Breast epithelium (tissue), 4 donors: Measurements from ENCODE around the gene PRCD. TPM values are rescaled to one million over a fixed set of nuclear protein-coding genes. Genes with fewer than 3 reads are reported as not detected.

Experiments used
- DNase-seq, 2 donors: peaks; one replicate each; pipeline ENCODE4 v3.0.0-alpha.2; 2019; ENCODE audit warnings: low spot score in 2 of 2
- H3K27ac ChIP-seq, 2 donors: fragments of 200-600 bp; sonication (generic) in 1 of 2; one replicate each; pipeline ENCODE4 v1.5.1; 2016 to 2019; ENCODE audit warnings: mild to moderate bottlenecking in 1 of 2
- H3K27me3 ChIP-seq, 2 donors: fragments of 200-600 bp; sonication (generic) in 1 of 2; one replicate each; pipeline versions ENCODE4 v1.5.1 to v1.6.0; 2017 to 2019; ENCODE audit warnings: control low read depth in 1 of 2, mild to moderate bottlenecking in 1 of 2
- H3K36me3 ChIP-seq: fragments of 200-600 bp; one replicate; pipeline ENCODE4 v1.5.1; 2019
- H3K4me1 ChIP-seq, 2 donors: fragments of 200-600 bp; sonication (generic); one replicate each; pipeline ENCODE4 v1.5.1; 2016 to 2019; ENCODE audit warnings: control low read depth in 1 of 2
- H3K4me3 ChIP-seq, 3 donors: fragments of 200-600 bp; sonication (generic); 1 replicate in 2 of 3; 2 replicates in 1 of 3; pipeline ENCODE4 v1.5.1; 2016 to 2019; ENCODE audit warnings: mild to moderate bottlenecking in 3 of 3, moderate library complexity in 2 of 3
- H3K9me3 ChIP-seq, 2 donors: fragments of 200-600 bp; sonication (generic) in 1 of 2; one replicate each; pipeline ENCODE4 v1.5.1; 2016 to 2019; ENCODE audit warnings: control low read depth in 1 of 2
- POLR2A ChIP-seq: fragments of 450-650 bp; IDR thresholded peaks from one replicate; pipeline ENCODE4 v1.6.1; 2016; ENCODE audit warnings: antibody characterized with exemption, mild to moderate bottlenecking, moderate library complexity
- POLR2AphosphoS5 ChIP-seq, 3 donors: sonication (generic); formaldehyde crosslinking; IDR thresholded peaks; one replicate each; pipeline ENCODE4 v1.6.1; 2017; ENCODE audit warnings: antibody characterized with exemption in 3 of 3
- intact Hi-C: fragments of 100-400 bp; cut with DNase I; formaldehyde crosslinking; loops from one replicate; pipeline ENCODE4 v1.15.1; 2023; ENCODE audit warnings: low total_unique reads
- total RNA-seq, 3 donors: library from RNA; depleted of rRNA; stranded (reverse); fragments of >200 nt; gene quantifications; one replicate each; pipeline ENCODE4 v1.1.0, GENCODE V29; 2016
- TF ChIP-seq, protein P1 (sequence below), 3 donors: fragments of 450-650 bp; IDR thresholded peaks; one replicate each; pipeline ENCODE4 v1.5.1; 2016 to 2017; ENCODE audit warnings: antibody characterized with exemption in 3 of 3, mild to moderate bottlenecking in 3 of 3, moderate library complexity in 3 of 3

Gene PRCD
- total RNA-seq, 3 donors from 2014 or later: 1.5 to 7.2 (median 4.9) TPM

- Histone ChIP-seq H3K27me3 (no peaks in the 10 kb centered on the region), H3K4me3 (peak within 1 kb of the TSS; percentile 67 to 85 (median 71)), H3K4me1 (peaks cover 9 to 20% of the 10 kb centered on the region in 2 donors), H3K36me3 (no peaks in the 10 kb centered on the region), H3K27ac (peak within 1 kb of the TSS; percentile 73 to 81), H3K9me3 (no peaks in the 10 kb centered on the region)
- DNase-seq: peak; percentile 87 to 95
- intact Hi-C loops: no loop called here
- TF ChIP-seq POLR2AphosphoS5 (IDR thresholded peaks at IDR 0.05): no peak
- TF ChIP-seq POLR2A: no peak
- TF ChIP-seq, protein P1, sequence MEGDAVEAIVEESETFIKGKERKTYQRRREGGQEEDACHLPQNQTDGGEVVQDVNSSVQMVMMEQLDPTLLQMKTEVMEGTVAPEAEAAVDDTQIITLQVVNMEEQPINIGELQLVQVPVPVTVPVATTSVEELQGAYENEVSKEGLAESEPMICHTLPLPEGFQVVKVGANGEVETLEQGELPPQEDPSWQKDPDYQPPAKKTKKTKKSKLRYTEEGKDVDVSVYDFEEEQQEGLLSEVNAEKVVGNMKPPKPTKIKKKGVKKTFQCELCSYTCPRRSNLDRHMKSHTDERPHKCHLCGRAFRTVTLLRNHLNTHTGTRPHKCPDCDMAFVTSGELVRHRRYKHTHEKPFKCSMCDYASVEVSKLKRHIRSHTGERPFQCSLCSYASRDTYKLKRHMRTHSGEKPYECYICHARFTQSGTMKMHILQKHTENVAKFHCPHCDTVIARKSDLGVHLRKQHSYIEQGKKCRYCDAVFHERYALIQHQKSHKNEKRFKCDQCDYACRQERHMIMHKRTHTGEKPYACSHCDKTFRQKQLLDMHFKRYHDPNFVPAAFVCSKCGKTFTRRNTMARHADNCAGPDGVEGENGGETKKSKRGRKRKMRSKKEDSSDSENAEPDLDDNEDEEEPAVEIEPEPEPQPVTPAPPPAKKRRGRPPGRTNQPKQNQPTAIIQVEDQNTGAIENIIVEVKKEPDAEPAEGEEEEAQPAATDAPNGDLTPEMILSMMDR (IDR thresholded peaks at IDR 0.05): no peak
Measured at GRCh38 chr17:76501018-76501826, 38.6 kb upstream of the PRCD start, which contains the start of gene RHBDF2. RHBDF2 (minus strand) TSS chr17:76501423; CDS start chr17:76481524, 19,899 bp downstream.

DNA sequence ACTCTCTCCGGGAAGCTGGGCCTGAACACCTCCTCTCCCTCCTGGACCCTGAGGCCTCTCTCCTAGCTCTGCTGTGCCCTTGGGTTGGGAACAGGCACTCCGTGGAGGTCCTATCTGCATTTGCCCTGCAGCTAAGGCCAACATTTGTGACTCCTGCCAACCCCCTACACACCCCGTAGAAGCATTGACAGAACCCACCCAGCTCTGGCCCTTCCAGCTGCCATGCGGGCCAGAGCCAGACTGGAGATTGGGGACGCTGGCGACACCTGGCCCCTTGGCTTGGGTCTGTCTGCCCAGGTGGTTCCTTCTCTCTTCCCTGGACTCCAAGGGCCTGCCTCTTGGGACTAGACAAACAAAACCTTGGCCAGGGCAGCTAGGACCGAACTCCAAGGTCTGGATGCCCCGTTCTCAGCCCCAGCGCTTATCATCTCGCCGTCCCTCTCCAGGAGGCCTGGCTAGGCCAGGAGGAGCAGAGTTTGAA lies 38.0 kb upstream of the PRCD start:
- H3K36me3 ChIP-seq: no peaks in the 10 kb centered on the region
- intact Hi-C loops: no loop called here
- DNase-seq: no peak
- H3K27me3 ChIP-seq: no peaks in the 10 kb centered on the region
- TF ChIP-seq POLR2A (no peak), POLR2AphosphoS5 (IDR thresholded peaks at IDR 0.05) (no peak)
- TF ChIP-seq, protein P1 (IDR thresholded peaks at IDR 0.05): no peak
- peak overlapping the region; percentile 67 to 85 (median 71) for H3K4me3 ChIP-seq
- peaks cover 9 to 20% of the 10 kb centered on the region in 2 donors for H3K4me1 ChIP-seq
- no peaks in the 10 kb centered on the region for H3K9me3 ChIP-seq
- H3K27ac ChIP-seq: peak overlapping the region; percentile 73 to 81

DNA sequence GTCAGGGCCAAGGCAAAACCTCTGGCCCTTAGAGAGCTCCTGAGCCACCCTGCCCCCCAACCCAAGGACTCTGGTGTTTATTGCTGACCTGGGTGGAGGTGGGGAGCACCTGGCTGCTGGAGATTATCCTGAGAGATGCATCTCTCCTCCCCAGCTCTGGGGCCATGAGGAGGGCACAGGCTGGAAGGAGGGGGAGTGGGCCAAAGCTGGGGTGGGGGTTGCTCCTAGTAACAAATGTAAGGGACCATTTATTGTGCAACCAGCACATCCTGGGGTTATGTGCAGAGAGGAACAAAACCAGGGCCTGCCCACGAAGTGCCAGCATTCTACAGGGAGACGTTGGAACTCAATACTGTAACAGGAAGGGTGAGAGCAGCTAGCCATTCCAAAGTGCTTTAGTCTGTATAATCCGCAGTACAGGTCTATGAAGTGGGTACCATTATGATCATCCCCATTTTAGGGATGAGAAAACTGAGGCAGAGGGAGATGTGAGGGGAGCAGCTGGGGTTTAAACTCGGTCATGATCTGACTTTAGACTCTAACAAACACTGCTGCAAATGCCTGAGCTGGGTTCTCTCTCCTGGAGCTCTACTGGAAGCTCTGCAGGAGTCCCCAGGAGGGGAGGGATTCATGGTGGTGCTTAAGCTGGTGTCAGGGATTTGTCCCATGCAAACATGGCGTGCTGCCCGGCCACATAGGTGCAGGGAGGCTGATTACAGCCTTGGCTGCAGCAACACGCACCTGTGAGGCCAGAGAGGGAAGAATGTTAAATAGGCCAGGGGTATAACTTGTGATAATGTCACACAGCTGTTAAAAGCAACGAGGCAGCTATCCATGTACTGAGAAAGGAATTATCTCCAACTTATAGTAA lies 37.3 kb upstream of the PRCD start:
- H3K27ac ChIP-seq: no peak overlapping the region
- no peaks in the 10 kb centered on the region for H3K36me3 ChIP-seq
- peaks cover 9 to 19% of the 10 kb centered on the region in 2 donors for H3K4me1 ChIP-seq
- TF ChIP-seq POLR2AphosphoS5 (IDR thresholded peaks at IDR 0.05) (no peak), POLR2A (no peak)
- TF ChIP-seq, protein P1 (IDR thresholded peaks at IDR 0.05): no peak
- no peak overlapping the region for H3K4me3 ChIP-seq
- H3K9me3 ChIP-seq: no peaks in the 10 kb centered on the region
- H3K27me3 ChIP-seq: no peaks in the 10 kb centered on the region
- intact Hi-C loops: no loop called here
- no peak for DNase-seq

- Histone ChIP-seq H3K36me3 (no peaks in the 10 kb centered on the region), H3K4me3 (no peak overlapping the region), H3K4me1 (peaks cover 7% of the 10 kb centered on the region in 2 donors), H3K9me3 (no peaks in the 10 kb centered on the region), H3K27me3 (no peaks in the 10 kb centered on the region), H3K27ac (no peak overlapping the region)
- no peak for TF ChIP-seq POLR2A
- TF ChIP-seq, protein P1 (IDR thresholded peaks at IDR 0.05): no peak
- TF ChIP-seq POLR2AphosphoS5 (IDR thresholded peaks at IDR 0.05): no peak
- DNase-seq: no peak
- intact Hi-C loops: no loop called here
Measured at GRCh38 chr17:76504117-76504516, 35.7 kb upstream of the PRCD start.
